SK-N-DZ (cell line): Measurements from ENCODE around the gene SPINK7.

ENCODE experiments used
- DNase-seq: peaks from one replicate; pipeline ENCODE4 v3.0.0-alpha.2; 2015; ENCODE audit warnings: low spot score

The SPINK7 gene

GRCh38 chr5:148343603-148344487, 31.6 kb downstream of the SPINK7 start:
- DNase-seq = no peak

DNA sequence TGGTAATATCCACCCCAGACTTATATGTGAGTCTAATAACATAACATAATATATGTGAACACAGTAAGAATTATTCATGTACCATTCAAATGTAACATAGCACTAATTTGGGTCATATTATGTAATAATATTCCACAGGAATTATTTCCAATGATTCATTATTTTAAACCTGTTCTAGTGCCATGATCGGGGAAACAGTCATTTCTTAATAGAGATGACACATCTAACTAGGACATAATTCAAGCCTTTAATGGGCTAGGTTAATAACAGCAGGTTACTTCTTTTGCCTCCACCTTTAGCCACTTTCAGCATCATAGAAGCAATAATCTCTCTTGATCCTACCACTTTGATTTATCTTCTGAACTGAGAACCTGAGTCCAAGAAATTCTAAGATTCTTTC, 35.5 kb downstream of the SPINK7 start:
- DNase-seq = no peak

DNA sequence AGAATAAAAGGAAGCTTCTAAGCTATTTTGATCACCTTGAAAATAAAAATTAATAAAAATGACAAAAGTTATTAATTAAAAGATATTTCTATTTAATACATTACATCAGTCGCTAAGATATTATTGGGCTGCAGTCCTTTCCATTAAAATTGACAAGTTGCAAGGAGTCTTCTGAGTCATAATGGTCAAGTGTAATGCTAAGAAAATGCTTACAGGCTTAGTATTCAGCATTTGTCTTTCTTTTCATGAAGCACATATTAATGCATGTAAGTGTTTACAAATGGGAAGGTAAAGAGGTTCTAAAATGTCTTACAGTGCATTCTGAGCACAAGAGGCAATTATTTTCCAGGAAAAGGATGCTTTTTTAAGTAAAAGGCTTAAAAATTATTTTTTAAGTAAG, 40.5 kb downstream of the SPINK7 start:
- no peak for DNase-seq

DNA sequence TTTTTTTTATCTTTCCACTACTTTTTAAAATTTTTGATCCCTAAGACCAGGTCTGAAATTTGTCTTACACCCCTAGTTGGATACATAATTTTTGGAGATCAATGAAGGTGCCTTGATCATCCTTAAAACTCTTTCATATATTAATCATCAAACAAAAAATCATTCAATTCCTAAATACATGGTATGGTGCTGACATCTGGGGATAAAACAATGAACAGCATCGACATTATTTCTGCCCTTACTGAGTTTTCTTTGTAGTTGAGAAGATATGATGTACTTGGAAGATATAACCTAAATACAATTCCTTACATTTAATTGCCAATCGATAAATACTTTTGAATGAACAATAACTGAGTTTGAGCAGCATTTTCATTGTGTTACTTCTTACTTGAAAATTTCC, 41.4 kb downstream of the SPINK7 start:
- DNase-seq = no peak

GRCh38 chr5:148364343-148364742, 52.1 kb downstream of the SPINK7 start:
- DNase-seq = no peak
